Measurements from ENCODE around the gene MYCN.

The MYCN gene

DNA sequence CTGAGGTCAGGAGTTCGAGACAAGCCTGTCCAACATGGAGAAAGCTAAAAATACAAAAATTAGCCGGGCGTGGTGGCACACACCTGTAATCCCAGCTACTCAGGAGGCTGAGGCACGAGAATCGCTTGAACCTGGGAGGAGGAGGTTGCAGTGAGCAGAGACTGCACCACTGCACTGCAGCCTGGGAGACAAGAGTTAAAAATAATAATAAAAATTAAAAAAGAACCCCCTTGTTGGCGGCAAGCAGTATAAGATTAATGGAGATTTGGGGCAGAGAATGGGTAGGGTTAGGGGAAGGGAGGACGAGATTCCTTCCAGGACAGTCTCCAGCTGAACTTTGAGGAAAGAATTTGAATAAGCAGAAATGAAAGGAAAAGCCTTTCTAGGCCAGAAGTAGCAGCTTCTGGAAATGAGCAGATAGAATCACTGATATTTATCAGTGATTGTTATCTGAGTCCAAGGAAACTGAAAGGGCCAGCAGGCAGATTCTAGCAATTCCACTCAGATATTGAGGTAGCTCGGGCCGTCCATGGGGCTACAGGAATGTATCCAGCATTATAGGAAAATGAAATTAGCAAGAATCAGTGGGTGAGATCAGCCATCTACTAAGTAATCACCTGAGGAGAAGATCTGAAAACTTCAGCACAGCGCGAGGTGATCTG is 7.0 kb upstream of the MYCN start:
- H3K27ac ChIP-seq: no peak overlapping the region
- H2AFZ ChIP-seq: no peak overlapping the region
- H3K79me2 ChIP-seq: no peaks in the 10 kb centered on the region
- H3K4me3 ChIP-seq (ENCODE audit: low read depth, low read length): no peak overlapping the region
- H3K4me2 ChIP-seq (ENCODE audit: low read length): no peak overlapping the region
- no peak overlapping the region for H3K9ac ChIP-seq
- TF ChIP-seq CTCF (IDR thresholded peaks at IDR 0.05): no peak
- no peaks in the 10 kb centered on the region for H3K27me3 ChIP-seq (ENCODE audit: control insufficient read depth, insufficient read depth, low read length)
- no peaks in the 10 kb centered on the region for H3K36me3 ChIP-seq (ENCODE audit: control insufficient read depth, insufficient read depth, low read length)
- H3K4me1 ChIP-seq: no peaks in the 10 kb centered on the region
- no peaks in the 10 kb centered on the region for H3K9me3 ChIP-seq (ENCODE audit: control insufficient read depth, low read length)

GRCh38 chr2:15934291-15934945 is 5.9 kb upstream of the MYCN start:
- Histone ChIP-seq H3K4me2 (ENCODE audit: low read length) (no peak overlapping the region), H3K27ac (no peak overlapping the region), H3K27me3 (ENCODE audit: control insufficient read depth, insufficient read depth, low read length) (no peaks in the 10 kb centered on the region), H3K36me3 (ENCODE audit: control insufficient read depth, insufficient read depth, low read length) (no peaks in the 10 kb centered on the region), H2AFZ (no peak overlapping the region), H3K9ac (no peak overlapping the region), H3K9me3 (ENCODE audit: control insufficient read depth, low read length) (no peaks in the 10 kb centered on the region), H3K4me1 (peaks cover 4% of the 10 kb centered on the region), H3K4me3 (ENCODE audit: low read depth, low read length) (no peak overlapping the region), H3K79me2 (no peaks in the 10 kb centered on the region)
- TF ChIP-seq CTCF (IDR thresholded peaks at IDR 0.05): no peak

DNA sequence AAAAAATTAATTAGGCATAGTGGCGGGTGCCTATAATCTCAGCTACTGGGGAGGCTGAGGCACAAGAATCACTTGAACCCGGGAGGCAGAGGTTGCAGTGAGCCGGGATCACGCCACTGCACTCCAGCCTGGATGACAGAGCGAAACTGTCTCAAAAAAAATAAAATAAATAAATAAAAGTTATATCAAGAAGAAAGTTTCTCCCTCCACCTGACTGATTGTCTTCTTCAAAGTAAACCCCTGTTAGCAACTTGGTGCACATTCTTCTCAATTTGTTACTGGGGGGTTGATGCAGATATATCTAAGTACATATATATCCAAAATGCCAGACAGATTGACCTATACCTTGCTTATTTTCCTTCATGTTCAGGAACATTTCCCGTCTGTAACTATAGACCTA is 5.2 kb upstream of the MYCN start:
- Histone ChIP-seq H3K27me3 (ENCODE audit: control insufficient read depth, insufficient read depth, low read length) (no peaks in the 10 kb centered on the region), H3K4me2 (ENCODE audit: low read length) (no peak overlapping the region), H3K36me3 (ENCODE audit: control insufficient read depth, insufficient read depth, low read length) (no peaks in the 10 kb centered on the region), H3K4me1 (peaks cover 5% of the 10 kb centered on the region), H2AFZ (no peak overlapping the region), H3K9me3 (ENCODE audit: control insufficient read depth, low read length) (no peaks in the 10 kb centered on the region), H3K4me3 (ENCODE audit: low read depth, low read length) (no peak overlapping the region), H3K27ac (no peak overlapping the region), H3K9ac (no peak overlapping the region), H3K79me2 (no peaks in the 10 kb centered on the region)
- TF ChIP-seq CTCF (IDR thresholded peaks at IDR 0.05): no peak

DNA sequence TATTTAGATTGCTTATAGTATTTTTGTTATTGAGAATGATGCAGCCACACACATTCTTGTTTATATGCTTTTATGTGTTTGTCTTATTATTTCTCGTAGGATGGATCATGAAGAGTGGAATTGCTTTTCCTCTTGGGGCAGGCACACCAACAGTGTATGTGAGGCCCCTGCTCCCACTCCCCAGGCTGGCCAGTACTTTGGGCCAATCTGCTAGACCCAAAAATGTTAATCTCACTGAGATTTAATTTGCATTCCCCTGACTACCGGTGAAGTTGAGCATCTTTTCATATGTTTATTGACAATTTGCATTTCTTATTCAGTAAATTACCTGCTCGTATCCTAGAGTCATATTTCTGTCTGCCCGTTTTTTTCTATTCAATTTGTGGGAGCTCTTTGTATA is 4.7 kb upstream of the MYCN start:
- Histone ChIP-seq H3K36me3 (ENCODE audit: control insufficient read depth, insufficient read depth, low read length) (no peaks in the 10 kb centered on the region), H3K79me2 (no peaks in the 10 kb centered on the region), H3K27me3 (ENCODE audit: control insufficient read depth, insufficient read depth, low read length) (no peaks in the 10 kb centered on the region), H3K4me3 (ENCODE audit: low read depth, low read length) (no peak overlapping the region), H2AFZ (no peak overlapping the region), H3K27ac (no peak overlapping the region), H3K4me2 (ENCODE audit: low read length) (no peak overlapping the region), H3K4me1 (peaks cover 5% of the 10 kb centered on the region), H3K9me3 (ENCODE audit: control insufficient read depth, low read length) (no peaks in the 10 kb centered on the region), H3K9ac (no peak overlapping the region)
- no peak for TF ChIP-seq CTCF (IDR thresholded peaks at IDR 0.05)

Measured in parathyroid adenoma (tissue), 2 donors.